Uterus (tissue), 2 donors: Measurements from ENCODE around the gene ZNF138.

Experiments used
- POLR2A ChIP-seq, 2 donors: fragments of 450-650 bp; IDR thresholded peaks; one replicate each; pipeline ENCODE4 v1.6.1; 2016; ENCODE audit warnings: antibody characterized with exemption in 2 of 2, mild to moderate bottlenecking in 1 of 2, moderate library complexity in 1 of 2
- TF ChIP-seq, protein P1 (sequence below), 4 experiments: fragments of 200-600 bp in 2 of 4; fragments of 450-650 bp in 2 of 4; sonication (generic) in 2 of 4; IDR thresholded peaks; one replicate each; pipeline ENCODE4 v1.5.1; 2016 to 2019; ENCODE audit warnings: antibody characterized with exemption in 4 of 4, mild to moderate bottlenecking in 2 of 4, moderate library complexity in 1 of 4

DNA sequence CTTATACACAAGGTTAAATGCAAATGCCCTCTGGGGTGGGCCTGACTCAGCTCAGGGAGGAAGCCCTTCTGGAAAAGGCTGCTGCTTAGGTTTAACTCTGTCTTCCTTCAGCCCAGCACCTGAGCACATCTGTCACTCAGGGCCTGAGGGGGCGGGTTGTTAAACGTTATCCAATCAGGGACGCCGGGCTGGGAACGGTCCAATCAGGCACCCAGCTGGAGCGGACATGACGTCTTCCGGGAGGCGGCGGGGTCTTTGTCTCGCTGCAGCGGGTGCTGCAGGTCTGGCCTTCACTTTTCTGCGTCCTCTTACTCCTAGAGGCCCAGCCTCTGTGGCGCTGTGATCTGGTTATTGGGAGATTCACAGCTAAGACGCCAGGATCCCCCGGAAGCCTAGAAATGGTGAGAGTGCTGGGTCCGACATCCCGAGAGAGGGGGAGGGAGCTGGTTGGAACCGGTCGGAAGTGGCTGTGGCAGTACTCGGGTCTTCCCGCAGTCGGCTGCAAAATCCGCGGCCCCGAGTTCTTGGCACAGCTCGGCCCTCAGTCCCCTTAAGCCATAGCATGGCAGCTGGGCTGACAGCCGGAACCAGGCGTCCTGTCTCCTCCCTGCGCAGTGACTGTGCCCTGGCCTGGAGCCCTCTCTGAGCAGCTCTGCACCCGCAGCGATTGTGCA lies at the start of gene ZNF138:
- TF ChIP-seq, protein P1, sequence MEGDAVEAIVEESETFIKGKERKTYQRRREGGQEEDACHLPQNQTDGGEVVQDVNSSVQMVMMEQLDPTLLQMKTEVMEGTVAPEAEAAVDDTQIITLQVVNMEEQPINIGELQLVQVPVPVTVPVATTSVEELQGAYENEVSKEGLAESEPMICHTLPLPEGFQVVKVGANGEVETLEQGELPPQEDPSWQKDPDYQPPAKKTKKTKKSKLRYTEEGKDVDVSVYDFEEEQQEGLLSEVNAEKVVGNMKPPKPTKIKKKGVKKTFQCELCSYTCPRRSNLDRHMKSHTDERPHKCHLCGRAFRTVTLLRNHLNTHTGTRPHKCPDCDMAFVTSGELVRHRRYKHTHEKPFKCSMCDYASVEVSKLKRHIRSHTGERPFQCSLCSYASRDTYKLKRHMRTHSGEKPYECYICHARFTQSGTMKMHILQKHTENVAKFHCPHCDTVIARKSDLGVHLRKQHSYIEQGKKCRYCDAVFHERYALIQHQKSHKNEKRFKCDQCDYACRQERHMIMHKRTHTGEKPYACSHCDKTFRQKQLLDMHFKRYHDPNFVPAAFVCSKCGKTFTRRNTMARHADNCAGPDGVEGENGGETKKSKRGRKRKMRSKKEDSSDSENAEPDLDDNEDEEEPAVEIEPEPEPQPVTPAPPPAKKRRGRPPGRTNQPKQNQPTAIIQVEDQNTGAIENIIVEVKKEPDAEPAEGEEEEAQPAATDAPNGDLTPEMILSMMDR (IDR thresholded peaks at IDR 0.05): peak in 1 of 4 experiments; percentile 15
- TF ChIP-seq POLR2A (IDR thresholded peaks at IDR 0.05): peak; percentile 26 to 61
